Osteoblast (primary cell): ENCODE measurements around the gene ID3. TPM values are rescaled to one million over a fixed set of nuclear protein-coding genes. Genes with fewer than 3 reads are reported as not detected.

Experiments
- DNase-seq: peaks from one replicate; pipeline ENCODE4 v3.0.0; 2011; ENCODE audit warnings: low spot score, mixed read lengths; ENCODE audit not compliant: insufficient read length; ENCODE audit errors: missing footprints
- H2AFZ ChIP-seq: 2 replicates; pipeline ENCODE4 v1.6.0; 2011; ENCODE audit warnings: mild to moderate bottlenecking, low read length
- H3K27ac ChIP-seq: 2 replicates; pipeline ENCODE4 v1.5.1; 2011; ENCODE audit warnings: mild to moderate bottlenecking, low read depth, low read length, moderate library complexity
- H3K27me3 ChIP-seq: 2 replicates; pipeline ENCODE4 v1.6.0; 2012; ENCODE audit warnings: mild to moderate bottlenecking, control low read depth, inconsistent platforms, low read length, moderate library complexity; ENCODE audit not compliant: insufficient read depth
- H3K36me3 ChIP-seq: 2 replicates; pipeline ENCODE4 v1.5.1; 2011; ENCODE audit warnings: mild to moderate bottlenecking, low read length, control low read depth, moderate library complexity; ENCODE audit not compliant: insufficient read depth
- H3K4me1 ChIP-seq: 2 replicates; pipeline ENCODE4 v1.5.1; 2011; ENCODE audit warnings: mild to moderate bottlenecking, low read length, control low read depth, moderate library complexity; ENCODE audit not compliant: insufficient read depth
- H3K4me2 ChIP-seq: 2 replicates; pipeline ENCODE4 v1.6.0; 2011; ENCODE audit warnings: mild to moderate bottlenecking, low read length; ENCODE audit not compliant: insufficient read depth
- H3K4me3 ChIP-seq: fragments of 200-600 bp; sonication (generic); 3 replicates; pipeline ENCODE4 v1.5.1; 2012; ENCODE audit warnings: mild to moderate bottlenecking, low read length, inconsistent platforms; ENCODE audit not compliant: insufficient read depth
- H3K79me2 ChIP-seq: 2 replicates; pipeline ENCODE4 v1.6.0; 2012; ENCODE audit warnings: mild to moderate bottlenecking, low read length, control low read depth, inconsistent platforms; ENCODE audit not compliant: insufficient read depth
- H3K9me3 ChIP-seq: 2 replicates; pipeline ENCODE4 v1.5.1; 2011; ENCODE audit warnings: low read depth, low read length, control low read depth
- H4K20me1 ChIP-seq: 2 replicates; pipeline ENCODE4 v1.6.0; 2012; ENCODE audit warnings: mild to moderate bottlenecking, low read length, control low read depth; ENCODE audit not compliant: insufficient read depth
- CTCF ChIP-seq: IDR thresholded peaks from 2 replicates; pipeline ENCODE4 v1.5.1; 2011; ENCODE audit warnings: mild to moderate bottlenecking, low read depth, low read length, moderate library complexity; ENCODE audit errors: extremely low read depth
- total RNA-seq: library from RNA; depleted of rRNA; stranded (reverse); fragments of >200 nt; gene quantifications from 2 replicates; pipeline ENCODE4 v1.2.3, GENCODE V29; 2012

The ID3 gene
- total RNA-seq, 1 donor: 240 TPM

GRCh38 chr1:23553231-23554126, 5.8 kb downstream of the ID3 start:
- Histone ChIP-seq H4K20me1 (peaks cover 14% of the 10 kb centered on the region), H3K27ac (no peak overlapping the region), H3K27me3 (no peaks in the 10 kb centered on the region), H3K36me3 (peaks cover 8% of the 10 kb centered on the region), H2AFZ (no peak overlapping the region), H3K9me3 (no peaks in the 10 kb centered on the region), H3K4me3 (no peak overlapping the region), H3K4me1 (peaks cover 31% of the 10 kb centered on the region), H3K4me2 (no peak overlapping the region), H3K79me2 (peaks cover 17% of the 10 kb centered on the region)
- no peak for TF ChIP-seq CTCF
- no peak for DNase-seq

- Histone ChIP-seq H3K4me1 (peaks cover 24% of the 10 kb centered on the region), H3K4me3 (no peak overlapping the region), H3K36me3 (no peaks in the 10 kb centered on the region), H3K4me2 (no peak overlapping the region), H4K20me1 (no peaks in the 10 kb centered on the region), H3K9me3 (no peaks in the 10 kb centered on the region), H2AFZ (no peak overlapping the region), H3K27me3 (no peaks in the 10 kb centered on the region), H3K79me2 (peaks cover under 1% of the 10 kb centered on the region), H3K27ac (no peak overlapping the region)
- TF ChIP-seq CTCF: no peak
- no peak for DNase-seq
Measured at GRCh38 chr1:23551849-23552248, 7.5 kb downstream of the ID3 start.

- H3K4me2 ChIP-seq: no peak overlapping the region
- H3K79me2 ChIP-seq: no peaks in the 10 kb centered on the region
- no peak overlapping the region for H2AFZ ChIP-seq
- no peaks in the 10 kb centered on the region for H3K9me3 ChIP-seq
- no peak for TF ChIP-seq CTCF
- H3K36me3 ChIP-seq: no peaks in the 10 kb centered on the region
- peaks cover 8% of the 10 kb centered on the region for H3K4me1 ChIP-seq
- H3K27me3 ChIP-seq: no peaks in the 10 kb centered on the region
- DNase-seq: no peak
- no peaks in the 10 kb centered on the region for H4K20me1 ChIP-seq
- H3K4me3 ChIP-seq: no peak overlapping the region
- no peak overlapping the region for H3K27ac ChIP-seq
Measured at GRCh38 chr1:23548704-23549143, 10.6 kb downstream of the ID3 start.

- no peak for DNase-seq
- no peaks in the 10 kb centered on the region for H3K27me3 ChIP-seq
- H3K9me3 ChIP-seq: no peaks in the 10 kb centered on the region
- no peak overlapping the region for H3K27ac ChIP-seq
- no peak overlapping the region for H3K4me2 ChIP-seq
- H2AFZ ChIP-seq: no peak overlapping the region
- TF ChIP-seq CTCF: no peak
- no peaks in the 10 kb centered on the region for H4K20me1 ChIP-seq
- no peaks in the 10 kb centered on the region for H3K79me2 ChIP-seq
- peaks cover 8% of the 10 kb centered on the region for H3K4me1 ChIP-seq
- no peak overlapping the region for H3K4me3 ChIP-seq
- H3K36me3 ChIP-seq: no peaks in the 10 kb centered on the region
Measured at GRCh38 chr1:23546897-23547584, 12.3 kb downstream of the ID3 start.
